HCT116 (cell line): ENCODE measurements around the gene WNK1.

Source experiments
- CEBPB ChIP-seq: IDR thresholded peaks from 2 replicates; pipeline ENCODE4 v1.6.1; 2012; ENCODE audit warnings: low read depth
- POLR2A ChIP-seq: IDR thresholded peaks from 2 replicates; pipeline ENCODE4 v1.7.0; 2011; ENCODE audit warnings: borderline replicate concordance; ENCODE audit not compliant: insufficient read depth, insufficient read length; ENCODE audit errors: extremely low read depth
- POLR2AphosphoS5 ChIP-seq: IDR thresholded peaks from 2 replicates; pipeline ENCODE4 v1.6.1; 2011; ENCODE audit warnings: mild to moderate bottlenecking, low read depth, low read length, moderate library complexity
- RAD21 ChIP-seq: IDR thresholded peaks from 2 replicates; pipeline ENCODE4 v1.6.1; 2012; ENCODE audit warnings: low read depth, mild to moderate bottlenecking
- SIN3A ChIP-seq: IDR thresholded peaks from 2 replicates; pipeline ENCODE4 v1.6.1; 2012; ENCODE audit warnings: low read depth
- SRF ChIP-seq: IDR thresholded peaks from 2 replicates; pipeline ENCODE4 v1.6.1; 2012; ENCODE audit warnings: low read depth
- TF ChIP-seq, protein P1 (sequence below), 3 experiments: fragments of 200-600 bp in 1 of 3; sonication (generic) in 1 of 3; IDR thresholded peaks in 2 of 3; conservative IDR thresholded peaks in 1 of 3; 2 replicates each; pipeline ENCODE4 v1.5.1; 2012 to 2017; ENCODE audit warnings: low read depth in 2 of 3, low read length in 2 of 3, antibody characterized with exemption in 1 of 3, borderline replicate concordance in 1 of 3, control low read depth in 1 of 3, mild to moderate bottlenecking in 1 of 3, mixed read lengths in 1 of 3, mixed run types in 1 of 3, moderate library complexity in 1 of 3; ENCODE audit not compliant: insufficient read depth in 1 of 3
- TF ChIP-seq, protein P2 (sequence below): IDR thresholded peaks from 2 replicates; pipeline ENCODE4 v1.6.1; 2011; ENCODE audit warnings: mild to moderate bottlenecking, low read length, moderate library complexity; ENCODE audit not compliant: insufficient replicate concordance; ENCODE audit errors: extremely low read depth
- TF ChIP-seq, protein P3 (sequence below): IDR thresholded peaks from 2 replicates; pipeline ENCODE4 v1.6.1; 2012
- TF ChIP-seq, protein P4 (sequence below): IDR thresholded peaks from 2 replicates; pipeline ENCODE4 v1.6.1; 2012
- TF ChIP-seq, protein P5 (sequence below): IDR thresholded peaks from 2 replicates; pipeline ENCODE4 v1.6.1; 2012; ENCODE audit warnings: low read depth

DNA sequence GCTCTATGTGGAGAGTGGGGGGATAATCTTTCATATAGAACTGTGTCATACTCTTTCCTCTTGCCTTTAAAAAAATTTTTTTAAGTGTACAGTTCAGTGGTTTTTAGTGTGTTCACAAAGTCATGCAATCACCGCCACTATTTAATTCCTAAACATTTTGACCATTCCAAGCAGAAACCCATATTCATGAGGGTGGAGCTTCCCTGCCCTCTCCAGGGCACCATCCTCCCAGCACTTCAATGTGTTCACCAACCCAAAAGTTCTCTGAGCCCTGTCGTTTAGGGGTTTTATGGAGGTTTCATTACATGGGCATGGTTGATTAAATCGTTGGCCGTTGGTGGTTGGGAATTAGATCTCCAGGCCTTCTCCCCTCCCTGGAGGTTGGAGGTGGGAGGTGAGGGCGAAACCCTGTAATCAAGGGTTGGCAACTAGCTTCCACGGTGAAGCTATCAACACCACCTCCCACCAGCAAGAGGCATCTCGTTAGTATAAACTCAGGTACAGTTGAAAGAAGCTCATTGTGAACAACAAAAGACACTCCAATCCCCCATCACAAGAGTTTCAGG lies 42.8 kb upstream of the WNK1 start:
- TF ChIP-seq, protein P1, sequence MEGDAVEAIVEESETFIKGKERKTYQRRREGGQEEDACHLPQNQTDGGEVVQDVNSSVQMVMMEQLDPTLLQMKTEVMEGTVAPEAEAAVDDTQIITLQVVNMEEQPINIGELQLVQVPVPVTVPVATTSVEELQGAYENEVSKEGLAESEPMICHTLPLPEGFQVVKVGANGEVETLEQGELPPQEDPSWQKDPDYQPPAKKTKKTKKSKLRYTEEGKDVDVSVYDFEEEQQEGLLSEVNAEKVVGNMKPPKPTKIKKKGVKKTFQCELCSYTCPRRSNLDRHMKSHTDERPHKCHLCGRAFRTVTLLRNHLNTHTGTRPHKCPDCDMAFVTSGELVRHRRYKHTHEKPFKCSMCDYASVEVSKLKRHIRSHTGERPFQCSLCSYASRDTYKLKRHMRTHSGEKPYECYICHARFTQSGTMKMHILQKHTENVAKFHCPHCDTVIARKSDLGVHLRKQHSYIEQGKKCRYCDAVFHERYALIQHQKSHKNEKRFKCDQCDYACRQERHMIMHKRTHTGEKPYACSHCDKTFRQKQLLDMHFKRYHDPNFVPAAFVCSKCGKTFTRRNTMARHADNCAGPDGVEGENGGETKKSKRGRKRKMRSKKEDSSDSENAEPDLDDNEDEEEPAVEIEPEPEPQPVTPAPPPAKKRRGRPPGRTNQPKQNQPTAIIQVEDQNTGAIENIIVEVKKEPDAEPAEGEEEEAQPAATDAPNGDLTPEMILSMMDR (IDR thresholded peaks at IDR 0.05 in 2 of 3, conservative IDR thresholded peaks at IDR 0.05 in 1 of 3; ENCODE audit: borderline replicate concordance in 1 of 3, insufficient read depth in 1 of 3, low read depth in 2 of 3, low read length in 2 of 3): no peak
- TF ChIP-seq CEBPB (no peak), POLR2A (no peak), RAD21 (no peak), POLR2AphosphoS5 (no peak), SIN3A (no peak), SRF (no peak)
- TF ChIP-seq, protein P2, sequence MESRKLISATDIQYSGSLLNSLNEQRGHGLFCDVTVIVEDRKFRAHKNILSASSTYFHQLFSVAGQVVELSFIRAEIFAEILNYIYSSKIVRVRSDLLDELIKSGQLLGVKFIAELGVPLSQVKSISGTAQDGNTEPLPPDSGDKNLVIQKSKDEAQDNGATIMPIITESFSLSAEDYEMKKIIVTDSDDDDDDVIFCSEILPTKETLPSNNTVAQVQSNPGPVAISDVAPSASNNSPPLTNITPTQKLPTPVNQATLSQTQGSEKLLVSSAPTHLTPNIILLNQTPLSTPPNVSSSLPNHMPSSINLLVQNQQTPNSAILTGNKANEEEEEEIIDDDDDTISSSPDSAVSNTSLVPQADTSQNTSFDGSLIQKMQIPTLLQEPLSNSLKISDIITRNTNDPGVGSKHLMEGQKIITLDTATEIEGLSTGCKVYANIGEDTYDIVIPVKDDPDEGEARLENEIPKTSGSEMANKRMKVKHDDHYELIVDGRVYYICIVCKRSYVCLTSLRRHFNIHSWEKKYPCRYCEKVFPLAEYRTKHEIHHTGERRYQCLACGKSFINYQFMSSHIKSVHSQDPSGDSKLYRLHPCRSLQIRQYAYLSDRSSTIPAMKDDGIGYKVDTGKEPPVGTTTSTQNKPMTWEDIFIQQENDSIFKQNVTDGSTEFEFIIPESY: no peak
- TF ChIP-seq, protein P3, sequence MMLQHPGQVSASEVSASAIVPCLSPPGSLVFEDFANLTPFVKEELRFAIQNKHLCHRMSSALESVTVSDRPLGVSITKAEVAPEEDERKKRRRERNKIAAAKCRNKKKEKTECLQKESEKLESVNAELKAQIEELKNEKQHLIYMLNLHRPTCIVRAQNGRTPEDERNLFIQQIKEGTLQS: no peak
- TF ChIP-seq, protein P4, sequence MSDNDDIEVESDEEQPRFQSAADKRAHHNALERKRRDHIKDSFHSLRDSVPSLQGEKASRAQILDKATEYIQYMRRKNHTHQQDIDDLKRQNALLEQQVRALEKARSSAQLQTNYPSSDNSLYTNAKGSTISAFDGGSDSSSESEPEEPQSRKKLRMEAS: no peak
- TF ChIP-seq, protein P5, sequence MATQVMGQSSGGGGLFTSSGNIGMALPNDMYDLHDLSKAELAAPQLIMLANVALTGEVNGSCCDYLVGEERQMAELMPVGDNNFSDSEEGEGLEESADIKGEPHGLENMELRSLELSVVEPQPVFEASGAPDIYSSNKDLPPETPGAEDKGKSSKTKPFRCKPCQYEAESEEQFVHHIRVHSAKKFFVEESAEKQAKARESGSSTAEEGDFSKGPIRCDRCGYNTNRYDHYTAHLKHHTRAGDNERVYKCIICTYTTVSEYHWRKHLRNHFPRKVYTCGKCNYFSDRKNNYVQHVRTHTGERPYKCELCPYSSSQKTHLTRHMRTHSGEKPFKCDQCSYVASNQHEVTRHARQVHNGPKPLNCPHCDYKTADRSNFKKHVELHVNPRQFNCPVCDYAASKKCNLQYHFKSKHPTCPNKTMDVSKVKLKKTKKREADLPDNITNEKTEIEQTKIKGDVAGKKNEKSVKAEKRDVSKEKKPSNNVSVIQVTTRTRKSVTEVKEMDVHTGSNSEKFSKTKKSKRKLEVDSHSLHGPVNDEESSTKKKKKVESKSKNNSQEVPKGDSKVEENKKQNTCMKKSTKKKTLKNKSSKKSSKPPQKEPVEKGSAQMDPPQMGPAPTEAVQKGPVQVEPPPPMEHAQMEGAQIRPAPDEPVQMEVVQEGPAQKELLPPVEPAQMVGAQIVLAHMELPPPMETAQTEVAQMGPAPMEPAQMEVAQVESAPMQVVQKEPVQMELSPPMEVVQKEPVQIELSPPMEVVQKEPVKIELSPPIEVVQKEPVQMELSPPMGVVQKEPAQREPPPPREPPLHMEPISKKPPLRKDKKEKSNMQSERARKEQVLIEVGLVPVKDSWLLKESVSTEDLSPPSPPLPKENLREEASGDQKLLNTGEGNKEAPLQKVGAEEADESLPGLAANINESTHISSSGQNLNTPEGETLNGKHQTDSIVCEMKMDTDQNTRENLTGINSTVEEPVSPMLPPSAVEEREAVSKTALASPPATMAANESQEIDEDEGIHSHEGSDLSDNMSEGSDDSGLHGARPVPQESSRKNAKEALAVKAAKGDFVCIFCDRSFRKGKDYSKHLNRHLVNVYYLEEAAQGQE: no peak
